WERI-Rb-1 (cell line): ENCODE data around the gene DDI2.

Source experiments
- DNase-seq: peaks from one replicate; pipeline ENCODE4 v3.0.0-alpha.2; 2020
- H3K27ac ChIP-seq: fragments of 250-450 bp; sonication (Bioruptor Pico); 2 replicates; pipeline ENCODE4 v1.5.1; 2020; ENCODE audit warnings: mild to moderate bottlenecking, moderate library complexity
- H3K27me3 ChIP-seq: fragments of 250-450 bp; sonication (Bioruptor Pico); 2 replicates; pipeline ENCODE4 v1.5.1; 2021; ENCODE audit warnings: mild to moderate bottlenecking, low read depth, moderate library complexity; ENCODE audit not compliant: insufficient read depth, severe bottlenecking
- H3K36me3 ChIP-seq: fragments of 250-450 bp; sonication (Bioruptor Pico); 2 replicates; pipeline ENCODE4 v1.5.1; 2020; ENCODE audit warnings: mild to moderate bottlenecking, moderate library complexity
- H3K4me3 ChIP-seq: 2 replicates; pipeline ENCODE4 v1.5.1; 2011; ENCODE audit warnings: low read depth, mild to moderate bottlenecking, control low read depth, low read length
- H3K9me3 ChIP-seq: fragments of 250-450 bp; sonication (Bioruptor Pico); 2 replicates; pipeline ENCODE4 v1.5.1; 2021; ENCODE audit warnings: mild to moderate bottlenecking, moderate library complexity; ENCODE audit not compliant: severe bottlenecking
- CTCF ChIP-seq: IDR thresholded peaks from 2 replicates; pipeline ENCODE4 v1.5.1; 2011; ENCODE audit warnings: low read depth, mild to moderate bottlenecking, control low read depth, inconsistent platforms, low read length

DDI2 gene

DNA sequence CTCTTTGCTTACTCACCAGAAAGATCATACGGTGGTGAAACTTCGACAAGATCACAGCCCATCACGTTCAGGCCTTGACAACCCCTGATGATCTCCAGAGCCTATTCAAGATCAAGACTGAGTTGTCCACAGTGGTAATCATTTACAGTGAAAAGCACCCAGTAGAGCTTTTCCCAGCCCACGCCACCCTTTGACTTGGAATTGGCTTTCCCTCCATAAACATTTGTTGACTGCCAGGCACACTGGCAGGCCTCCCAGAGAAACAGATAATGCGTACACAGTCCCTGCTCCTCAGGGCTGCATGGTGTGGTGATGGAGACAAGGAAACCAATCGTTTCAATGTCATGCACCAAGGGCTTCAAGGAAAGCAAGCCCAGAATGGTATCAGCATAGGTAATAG lies 42.5 kb upstream of the DDI2 start:
- H3K27me3 ChIP-seq = no peaks in the 10 kb centered on the region
- no peak for TF ChIP-seq CTCF
- no peaks in the 10 kb centered on the region for H3K9me3 ChIP-seq
- H3K4me3 ChIP-seq = no peak overlapping the region
- no peak overlapping the region for H3K27ac ChIP-seq
- no peaks in the 10 kb centered on the region; the same call in none of the 2 replicates for H3K36me3 ChIP-seq
- DNase-seq = no peak

DNA sequence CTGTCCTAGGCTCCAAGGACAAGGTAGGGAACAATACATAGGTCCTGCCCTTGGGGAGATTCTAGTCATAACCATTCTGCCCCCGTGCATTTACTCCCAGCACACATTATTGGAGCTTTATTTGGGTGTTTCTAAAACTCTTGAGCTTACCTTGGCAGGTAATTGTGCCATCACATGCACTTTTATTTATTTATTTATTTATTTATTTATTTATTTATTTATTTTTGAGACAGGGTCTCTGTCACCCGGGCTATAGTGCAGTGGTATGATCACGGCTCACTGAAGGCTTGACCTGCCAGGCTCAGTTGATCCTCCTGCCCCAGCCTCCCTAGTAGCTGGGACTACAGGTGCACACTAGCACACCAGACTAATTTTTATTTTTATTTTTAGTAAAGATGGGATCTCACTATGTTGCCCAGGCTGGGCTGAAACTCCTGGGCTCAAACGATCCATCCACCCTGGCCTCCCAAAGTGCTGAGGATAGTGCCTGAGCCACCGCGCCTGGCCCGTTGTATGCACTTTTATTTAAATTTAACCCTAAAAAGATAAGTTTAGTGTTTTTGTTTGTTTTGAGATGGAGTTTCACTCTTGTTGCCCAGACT lies 41.6 kb upstream of the DDI2 start:
- no peak for DNase-seq
- no peaks in the 10 kb centered on the region; the same call in 1 of the 2 replicates for H3K36me3 ChIP-seq
- no peaks in the 10 kb centered on the region for H3K9me3 ChIP-seq
- no peaks in the 10 kb centered on the region for H3K27me3 ChIP-seq
- no peak for TF ChIP-seq CTCF
- no peak overlapping the region for H3K27ac ChIP-seq
- no peak overlapping the region for H3K4me3 ChIP-seq

DNA sequence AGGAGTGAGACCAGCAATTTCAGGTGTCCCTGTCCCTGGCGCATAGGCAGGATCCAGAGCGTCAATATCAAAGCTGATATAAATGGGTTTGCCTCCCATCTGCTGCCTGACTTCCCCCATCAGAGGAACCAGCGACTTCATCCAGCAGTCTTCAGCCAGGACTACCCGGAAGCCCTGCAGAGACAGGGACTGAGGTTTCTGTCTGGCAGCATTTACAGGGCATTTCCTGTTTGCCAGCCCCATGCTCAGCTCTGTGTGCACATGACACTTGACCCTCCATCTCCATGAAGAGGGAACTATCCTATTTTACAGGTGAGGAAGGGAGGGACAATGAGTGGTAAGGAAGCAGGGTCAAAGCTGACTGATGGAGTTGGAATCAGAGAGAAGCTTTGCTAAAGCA lies 39.6 kb upstream of the DDI2 start:
- Histone ChIP-seq H3K27me3 (no peaks in the 10 kb centered on the region), H3K9me3 (no peaks in the 10 kb centered on the region), H3K36me3 (no peaks in the 10 kb centered on the region), H3K27ac (no peak overlapping the region), H3K4me3 (no peak overlapping the region)
- TF ChIP-seq CTCF = no peak
- no peak for DNase-seq

- no peak overlapping the region for H3K27ac ChIP-seq
Observed at GRCh38 chr1:15578921-15579682, 38.2 kb upstream of the DDI2 start.

DNA sequence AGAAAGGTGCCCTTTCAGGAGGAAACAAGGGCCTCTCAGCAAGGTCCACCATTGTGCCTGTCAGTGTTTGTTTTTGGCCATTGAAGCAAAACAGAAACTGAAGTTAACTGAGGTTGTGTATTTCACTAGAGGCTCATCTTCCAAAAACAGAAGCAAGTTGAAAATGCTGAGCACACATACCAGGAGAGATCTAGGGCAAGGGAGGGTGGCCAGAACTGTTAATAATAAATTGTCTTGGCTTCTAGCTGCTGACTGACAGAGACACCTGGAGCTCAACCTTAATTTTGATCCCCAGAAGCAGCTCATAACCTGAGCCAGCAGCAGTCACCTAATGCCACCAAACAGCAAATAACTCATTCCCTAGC lies 37.6 kb upstream of the DDI2 start:
- no peaks in the 10 kb centered on the region for H3K36me3 ChIP-seq
- no peaks in the 10 kb centered on the region for H3K27me3 ChIP-seq
- H3K4me3 ChIP-seq = no peak overlapping the region
- H3K27ac ChIP-seq = no peak overlapping the region
- TF ChIP-seq CTCF = no peak
- no peaks in the 10 kb centered on the region for H3K9me3 ChIP-seq
- DNase-seq = no peak

More at GRCh38 chr1:15578921-15579682, 38.2 kb upstream of the DDI2 start:
- H3K36me3 ChIP-seq = no peaks in the 10 kb centered on the region
- no peak for TF ChIP-seq CTCF
- no peaks in the 10 kb centered on the region for H3K27me3 ChIP-seq
- no peak overlapping the region for H3K4me3 ChIP-seq
- DNase-seq = no peak
- no peaks in the 10 kb centered on the region for H3K9me3 ChIP-seq
